HEK293T (cell line): ENCODE measurements around the gene UBE2O.
"Not testable (repeated sequence)": the region's sequence is repeated elsewhere in the genome, so short reads cannot be mapped to it uniquely, and the experiment has no call there.

Source experiments
- CTCF ChIA-PET: fragments of 350-600 bp; formaldehyde crosslinking; extraction: SDS; loops from one replicate; lab custom pipeline; 2021; ENCODE audit warnings: antibody characterized with exemption, inconsistent platforms; lab: Yijun Ruan, JAX
- POLR2A ChIA-PET: fragments of 350-600 bp; formaldehyde crosslinking; extraction: SDS; loops from one replicate; lab custom pipeline; 2020; ENCODE audit warnings: antibody characterized with exemption, inconsistent platforms; lab: Yijun Ruan, JAX
- DNase-seq: peaks from one replicate; pipeline ENCODE4 v3.0.0; 2012; ENCODE audit warnings: mixed read lengths; ENCODE audit errors: extremely low spot score
- ARNT ChIP-seq: fragments of 450-650 bp; IDR thresholded peaks from 2 replicates; pipeline ENCODE4 v1.6.1; 2017; ENCODE audit warnings: mild to moderate bottlenecking
- BHLHE40 ChIP-seq: fragments of 450-650 bp; IDR thresholded peaks from 2 replicates; pipeline ENCODE4 v1.6.1; 2016; ENCODE audit warnings: mild to moderate bottlenecking, moderate library complexity, borderline replicate concordance
- CTBP1 ChIP-seq: fragments of 450-650 bp; IDR thresholded peaks from 2 replicates; pipeline ENCODE4 v1.6.1; 2016; ENCODE audit warnings: borderline replicate concordance
- ELF4 ChIP-seq: fragments of 450-650 bp; IDR thresholded peaks from 2 replicates; pipeline ENCODE4 v1.6.1; 2017; ENCODE audit warnings: antibody characterized with exemption
- FOXA1 ChIP-seq: fragments of 450-650 bp; IDR thresholded peaks from 2 replicates; pipeline ENCODE4 v1.6.1; 2016; ENCODE audit warnings: mild to moderate bottlenecking
- FOXK2 ChIP-seq: fragments of 450-650 bp; IDR thresholded peaks from 2 replicates; pipeline ENCODE4 v1.6.1; 2016; ENCODE audit warnings: mild to moderate bottlenecking
- FOXM1 ChIP-seq: fragments of 450-650 bp; IDR thresholded peaks from 2 replicates; pipeline ENCODE4 v1.6.1; 2017; ENCODE audit warnings: mild to moderate bottlenecking, borderline replicate concordance
- HDGF ChIP-seq: fragments of 450-650 bp; IDR thresholded peaks from 2 replicates; pipeline ENCODE4 v1.6.1; 2017; ENCODE audit warnings: antibody characterized with exemption, borderline replicate concordance
- L3MBTL2 ChIP-seq: fragments of 450-650 bp; conservative IDR thresholded peaks from 2 replicates; pipeline ENCODE4 v1.6.1; 2016; ENCODE audit warnings: mild to moderate bottlenecking
- LEF1 ChIP-seq: fragments of 450-650 bp; IDR thresholded peaks from 2 replicates; pipeline ENCODE4 v1.6.1; 2017; ENCODE audit warnings: mild to moderate bottlenecking, borderline replicate concordance
- NFRKB ChIP-seq: fragments of 450-650 bp; IDR thresholded peaks from 2 replicates; pipeline ENCODE4 v1.6.1; 2016; ENCODE audit warnings: mild to moderate bottlenecking, moderate library complexity
- PKNOX1 ChIP-seq: fragments of 450-650 bp; IDR thresholded peaks from 2 replicates; pipeline ENCODE4 v1.6.1; 2016
- SP1 ChIP-seq: fragments of 450-650 bp; IDR thresholded peaks from 2 replicates; pipeline ENCODE4 v1.6.1; 2017
- SUZ12 ChIP-seq: fragments of 450-650 bp; IDR thresholded peaks from 2 replicates; pipeline ENCODE4 v1.6.1; 2016; ENCODE audit warnings: mild to moderate bottlenecking
- TARDBP ChIP-seq: fragments of 450-650 bp; IDR thresholded peaks from 2 replicates; pipeline ENCODE4 v1.6.1; 2016
- ZNF384 ChIP-seq: fragments of 450-650 bp; IDR thresholded peaks from 2 replicates; pipeline ENCODE4 v1.6.1; 2016

Gene UBE2O

DNA sequence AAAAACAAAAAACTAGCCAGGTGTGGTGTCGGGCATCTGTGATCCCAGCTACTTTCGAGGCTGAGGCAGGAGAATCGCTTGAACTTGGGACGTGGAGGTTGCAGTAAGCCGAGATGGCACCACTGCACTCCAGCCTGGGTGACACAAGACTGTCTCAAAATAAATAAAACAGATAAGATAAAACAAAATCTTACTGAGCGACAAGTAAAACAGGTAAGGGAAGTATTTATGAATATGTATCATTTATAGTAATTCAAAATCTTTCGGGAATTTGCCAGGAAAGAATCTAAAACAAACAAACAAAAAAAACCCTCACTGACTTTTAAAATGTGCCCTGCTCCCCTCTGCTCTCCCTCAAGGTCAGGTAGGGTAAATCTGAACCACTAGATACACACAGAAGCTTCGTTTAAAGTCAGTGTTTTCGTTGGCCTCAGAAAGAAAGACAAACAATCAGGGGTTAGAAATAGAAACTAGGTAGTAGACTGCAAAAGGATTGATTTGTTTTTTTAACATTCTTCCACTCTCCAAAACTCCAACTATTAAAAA lies 101.4 kb downstream of the UBE2O start:
- no peak for TF ChIP-seq ARNT
- TF ChIP-seq CTBP1 = no peak
- TF ChIP-seq ZNF384 = no peak
- no peak for TF ChIP-seq TARDBP
- TF ChIP-seq LEF1 = no peak
- TF ChIP-seq L3MBTL2 = no peak
- TF ChIP-seq SUZ12 = no peak
- no peak for DNase-seq
- ChIA-PET CTCF (interaction anchor here (0.6 to 2.7 kb wide), 7 partner anchors 12 to 107 kb away, joined by 3 to 10 read pairs (median 4); no protein-coding TSS in a partner anchor), POLR2A (interaction anchor here (1.5 to 4.1 kb wide), 4 partner anchors 12 to 155 kb away, joined by 5 to 58 read pairs (median 34); partner anchors contain the start of gene SPHK1)

- TF ChIP-seq ZNF384 (no peak), ARNT (no peak), L3MBTL2 (no peak), TARDBP (no peak), NFRKB (no peak), FOXK2 (no peak), FOXA1 (no peak), SUZ12 (no peak), FOXM1 (no peak), BHLHE40 (no peak), CTBP1 (no peak), HDGF (no peak), LEF1 (no peak), SP1 (no peak), PKNOX1 (no peak), ELF4 (no peak)
- DNase-seq = no peak
- POLR2A ChIA-PET = no interaction called here
- CTCF ChIA-PET = no interaction called here
Measured at GRCh38 chr17:76350463-76350862, 102.5 kb downstream of the UBE2O start.

DNA sequence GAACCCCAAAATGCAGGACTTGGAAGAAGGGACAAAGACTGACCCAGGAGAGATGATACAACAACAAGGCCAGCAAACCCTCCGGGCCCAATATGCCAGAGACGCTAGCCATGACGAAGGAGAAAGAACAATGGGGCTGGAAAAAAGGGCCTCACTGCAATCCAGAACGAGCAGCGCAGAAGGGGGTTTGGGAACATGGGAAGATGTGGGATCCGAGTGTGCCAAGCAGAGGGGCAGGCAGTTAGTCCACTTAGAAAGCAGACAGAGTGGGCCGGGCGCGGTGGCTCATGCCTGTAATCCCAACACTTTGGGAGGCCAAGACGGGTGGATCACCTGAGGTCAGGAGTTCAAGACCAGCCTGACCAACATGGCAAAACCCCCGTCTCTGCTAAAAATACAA lies 106.0 kb downstream of the UBE2O start:
- DNase-seq, CTCF ChIA-PET, POLR2A ChIA-PET: not testable (repeated sequence)

DNA sequence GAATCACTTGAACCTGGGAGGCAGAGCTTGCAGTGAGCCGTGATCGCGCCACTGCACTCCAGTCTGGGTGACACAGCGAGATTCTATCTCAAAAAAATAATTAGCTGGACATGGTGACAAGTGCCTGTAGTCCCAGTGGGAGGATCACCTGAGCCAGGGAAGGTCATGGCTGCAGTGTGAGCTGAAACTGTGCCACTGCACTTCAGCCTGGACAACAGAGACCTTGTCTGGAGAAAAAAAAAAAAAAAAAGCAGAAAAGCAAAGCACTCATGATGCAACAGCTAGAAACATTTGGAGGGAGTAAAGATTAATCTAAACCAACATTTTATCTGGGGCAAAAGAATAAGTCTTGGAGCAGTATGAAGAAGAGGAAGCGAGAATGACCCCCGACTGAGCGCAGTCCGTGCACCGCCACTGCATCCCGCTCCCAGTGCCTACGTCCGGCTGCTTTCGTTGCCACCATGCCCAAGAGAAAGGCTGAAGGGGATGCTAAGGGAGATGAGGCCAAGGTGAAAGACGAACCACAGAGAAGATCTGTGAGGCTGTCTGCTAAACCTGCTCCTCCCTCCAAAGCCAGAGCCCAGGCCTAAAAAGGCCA lies 107.5 kb downstream of the UBE2O start:
- CTCF ChIA-PET = interaction anchor here (1.6 kb wide), 1 partner anchor 40 kb away, joined by 4 read pairs; no protein-coding TSS in a partner anchor
- no peak for DNase-seq
- POLR2A ChIA-PET = interaction anchor here (0.6 kb wide), 1 partner anchor 8 kb away, joined by 3 read pairs; the partner anchor contains the start of gene PRPSAP1
- peak; percentile 46; the same call in 1 of the 2 replicates for TF ChIP-seq ZNF384
- no peak for TF ChIP-seq CTBP1
- TF ChIP-seq FOXA1 = no peak

DNA sequence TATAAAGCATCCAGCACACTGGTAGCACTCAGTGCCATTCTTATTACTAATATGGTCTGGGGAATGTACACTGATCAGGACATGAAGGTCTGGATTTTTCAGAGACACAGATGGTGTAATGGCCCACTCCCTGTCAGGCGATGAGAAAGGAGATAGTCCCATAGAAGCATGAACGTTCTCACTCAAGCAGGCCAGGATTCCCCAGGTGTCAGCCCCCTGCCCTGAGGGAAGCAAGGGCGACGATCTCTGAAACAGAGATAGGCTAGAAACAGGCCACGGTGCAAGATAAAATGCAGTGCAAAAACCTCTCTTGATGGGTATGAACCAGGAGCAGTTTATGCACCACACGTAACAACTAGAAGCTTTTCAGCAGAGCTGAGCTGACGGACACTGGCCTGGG lies 109.8 kb downstream of the UBE2O start:
- POLR2A ChIA-PET = no interaction called here
- CTCF ChIA-PET = no interaction called here

GRCh38 chr17:76341301-76341700 lies 111.7 kb downstream of the UBE2O start:
- POLR2A ChIA-PET = no interaction called here
- DNase-seq = no peak
- TF ChIP-seq FOXA1 (no peak), PKNOX1 (no peak)
- CTCF ChIA-PET = no interaction called here

More for the DNA sequence above, 109.8 kb downstream of the UBE2O start:
- no peak for TF ChIP-seq L3MBTL2
- TF ChIP-seq FOXA1 = no peak
- TF ChIP-seq SP1 = no peak
- no peak for TF ChIP-seq CTBP1
- TF ChIP-seq BHLHE40 = no peak
- TF ChIP-seq NFRKB = no peak
- no peak for TF ChIP-seq PKNOX1
- TF ChIP-seq ZNF384 = no peak
- TF ChIP-seq TARDBP = no peak
- no peak for DNase-seq
